HepG2 (cell line): ENCODE data around the gene ALDOA. TPM values are rescaled to one million over a fixed set of nuclear protein-coding genes. Genes with fewer than 3 reads are reported as not detected.

ENCODE experiments used
- CBX5 ChIP-seq: sonication (generic); formaldehyde crosslinking; IDR thresholded peaks from 2 replicates; pipeline ENCODE4 v1.4.0; 2020; ENCODE audit warnings: missing genetic modification reagents, borderline replicate concordance
- ESRRA ChIP-seq: sonication (generic); formaldehyde crosslinking; IDR thresholded peaks from 2 replicates; pipeline ENCODE4 v1.5.1; 2020; ENCODE audit warnings: mild to moderate bottlenecking, low read depth, missing genetic modification reagents
- JUNB ChIP-seq: sonication (generic); formaldehyde crosslinking; IDR thresholded peaks from 2 replicates; pipeline ENCODE4 v1.8.0; 2022; ENCODE audit warnings: missing genetic modification reagents, mild to moderate bottlenecking, borderline replicate concordance
- KDM1A ChIP-seq: IDR thresholded peaks from 2 replicates; pipeline ENCODE4 v1.6.1; 2016; ENCODE audit warnings: missing compliant biosample characterization
- MAF1 ChIP-seq: sonication (generic); formaldehyde crosslinking; IDR thresholded peaks from 2 replicates; pipeline ENCODE4 v1.5.0; 2020; ENCODE audit warnings: missing genetic modification reagents, borderline replicate concordance
- MTA1 ChIP-seq: sonication (generic); formaldehyde crosslinking; IDR thresholded peaks from 2 replicates; pipeline ENCODE4 v1.4.0; 2020; ENCODE audit warnings: missing genetic modification reagents, mild to moderate bottlenecking, borderline replicate concordance
- MYNN ChIP-seq: sonication (generic); formaldehyde crosslinking; IDR thresholded peaks from 2 replicates; pipeline ENCODE4 v1.4.0; 2020; ENCODE audit warnings: mild to moderate bottlenecking, low read depth, missing genetic modification reagents
- NRL ChIP-seq: sonication (generic); formaldehyde crosslinking; IDR thresholded peaks from 2 replicates; pipeline ENCODE4 v1.5.0; 2020; ENCODE audit warnings: missing genetic modification reagents, mild to moderate bottlenecking, moderate library complexity, borderline replicate concordance
- PHF8 ChIP-seq: sonication (generic); formaldehyde crosslinking; IDR thresholded peaks from 2 replicates; pipeline ENCODE4 v1.5.0; 2020; ENCODE audit warnings: missing genetic modification reagents
- POLR2G ChIP-seq: fragments of 200-400 bp; formaldehyde crosslinking; IDR thresholded peaks from 2 replicates; pipeline ENCODE4 v1.6.1; 2018; ENCODE audit warnings: mild to moderate bottlenecking, low read depth, low read length, moderate library complexity
- RBM39 ChIP-seq: fragments of 200-400 bp; formaldehyde crosslinking; IDR thresholded peaks from one replicate; pipeline ENCODE4 v1.6.1; 2018; ENCODE audit warnings: antibody characterized with exemption, mild to moderate bottlenecking, low read depth, low read length; ENCODE audit not compliant: poor library complexity, severe bottlenecking
- SALL2 ChIP-seq: sonication (generic); formaldehyde crosslinking; IDR thresholded peaks from 2 replicates; pipeline ENCODE4 v1.8.1; 2023; ENCODE audit warnings: mild to moderate bottlenecking, missing genetic modification reagents, inconsistent platforms
- ZFP1 ChIP-seq: IDR thresholded peaks from 2 replicates; pipeline ENCODE4 v1.6.1; 2016
- ZKSCAN1 ChIP-seq: fragments of 150-350 bp; IDR thresholded peaks from 2 replicates; pipeline ENCODE4 v1.6.1; 2014; ENCODE audit warnings: low read length
- ZNF17 ChIP-seq: sonication (generic); formaldehyde crosslinking; IDR thresholded peaks from 2 replicates; pipeline ENCODE4 v1.5.0; 2020; ENCODE audit warnings: mild to moderate bottlenecking, missing genetic modification reagents
- ZNF256 ChIP-seq: sonication (generic); formaldehyde crosslinking; conservative IDR thresholded peaks from 2 replicates; pipeline ENCODE4 v1.4.0; 2020; ENCODE audit warnings: missing genetic modification reagents
- ZNF367 ChIP-seq: sonication (generic); formaldehyde crosslinking; IDR thresholded peaks from 2 replicates; pipeline ENCODE4 v1.4.0; 2020; ENCODE audit warnings: missing genetic modification reagents, borderline replicate concordance
- ZNF577 ChIP-seq: sonication (generic); formaldehyde crosslinking; IDR thresholded peaks from 2 replicates; pipeline ENCODE4 v1.4.0; 2020; ENCODE audit warnings: mild to moderate bottlenecking, low read depth, missing genetic modification reagents, borderline replicate concordance
- ZNF614 ChIP-seq: IDR thresholded peaks from 2 replicates; pipeline ENCODE4 v1.6.1; 2018; ENCODE audit warnings: missing biosample characterization, missing genetic modification reagents, inconsistent platforms, borderline replicate concordance
- ZSCAN21 ChIP-seq: sonication (generic); formaldehyde crosslinking; IDR thresholded peaks from 2 replicates; pipeline ENCODE4 v1.8.0; 2022; ENCODE audit warnings: mild to moderate bottlenecking, missing genetic modification reagents, moderate library complexity, borderline replicate concordance
- polyA plus RNA-seq, 8 experiments: library from polyadenylated mRNA; depleted of rRNA in 3 of 8; stranded (reverse) in 7 of 8; unstranded in 1 of 8; fragments of >200 nt; fragmentation: Illumina TruSeq in 4 of 8; extraction: Trizol in 4 of 8; gene quantifications; 2 replicates each; pipeline versions ENCODE4 v1.2.1 to v1.2.3, GENCODE V29; 2011 to 2016; ENCODE audit warnings: low read depth in 4 of 8, missing spikeins in 1 of 8, mixed read lengths in 1 of 8; ENCODE audit not compliant: insufficient read depth in 1 of 8
- total RNA-seq, 5 experiments: library from RNA; depleted of rRNA; stranded (reverse); fragments of >200 nt; fragmentation: Illumina TruSeq; extraction: Trizol; gene quantifications; 2 replicates each; pipeline ENCODE4 v1.2.3, GENCODE V29; 2016; ENCODE audit warnings: low read depth in 1 of 5
- TF ChIP-seq, protein P1 (sequence below): sonication (generic); formaldehyde crosslinking; IDR thresholded peaks from 2 replicates; pipeline ENCODE4 v1.5.0; 2020; ENCODE audit warnings: missing genetic modification reagents, mild to moderate bottlenecking, borderline replicate concordance
- TF ChIP-seq, protein P2 (sequence below): IDR thresholded peaks from 2 replicates; pipeline ENCODE4 v1.6.1; 2016
- TF ChIP-seq, protein P3 (sequence below): sonication (generic); formaldehyde crosslinking; IDR thresholded peaks from 2 replicates; pipeline ENCODE4 v1.5.1; 2020; ENCODE audit warnings: mild to moderate bottlenecking, missing genetic modification reagents, moderate library complexity
- TF ChIP-seq, protein P4 (sequence below): sonication (generic); formaldehyde crosslinking; IDR thresholded peaks from 2 replicates; pipeline ENCODE4 v1.9.0; 2021; ENCODE audit warnings: missing genetic modification reagents, borderline replicate concordance

ALDOA gene
- total and polyA plus RNA-seq, 2 of the 13 experiments (the other 11 are each of a cell fraction or from before 2014, with no cell fraction given), result 925 to 1,884 TPM

DNA sequence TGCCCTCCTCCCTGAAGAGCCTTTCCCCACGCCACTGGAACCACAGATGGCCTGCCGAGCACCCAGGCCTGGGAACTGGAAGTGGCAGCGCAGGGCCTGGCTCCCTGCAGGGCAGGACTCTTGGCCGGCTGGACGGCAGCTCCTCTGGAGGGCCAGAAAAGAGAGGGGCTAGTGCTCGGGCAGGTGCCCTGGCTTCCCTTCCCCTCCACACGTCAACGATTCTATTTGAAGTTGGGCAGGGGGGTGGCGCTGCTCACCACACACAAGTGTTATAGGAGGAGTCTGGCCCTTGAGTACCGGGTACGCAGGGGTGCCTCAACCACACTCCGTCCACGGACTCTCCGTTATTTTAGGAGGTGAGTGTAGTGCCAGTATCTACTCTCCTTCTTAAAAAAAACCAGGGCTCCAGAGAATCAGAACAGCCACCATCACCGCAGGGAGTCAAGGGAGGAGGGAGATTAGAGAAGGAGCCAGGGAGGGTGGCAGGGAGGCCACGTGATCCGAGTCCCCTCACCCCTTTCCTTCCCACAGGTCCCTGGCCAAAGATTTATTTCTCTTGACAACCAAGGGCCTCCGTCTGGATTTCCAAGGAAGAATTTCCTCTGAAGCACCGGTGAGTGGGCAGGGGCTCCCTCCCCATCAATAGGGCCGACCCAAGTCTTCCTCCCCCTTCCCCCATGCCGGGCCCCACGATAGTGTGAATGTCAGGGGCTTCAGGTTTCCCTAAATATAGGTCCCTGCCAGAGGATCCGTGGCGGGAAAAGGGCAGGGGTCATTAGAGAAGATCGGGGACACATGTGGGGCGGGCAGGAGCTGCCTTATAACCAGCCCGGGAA lies 1.4 kb upstream of the ALDOA start (continued):
- TF ChIP-seq ZNF256 (CRISPR knock-in tag) (no peak), ZNF17 (no peak), KDM1A (CRISPR knock-in tag) (no peak), MTA1 (peak; percentile 78; the same call in 1 of the 2 replicates), ZSCAN21 (peak; percentile 81), NRL (CRISPR knock-in tag) (no peak), JUNB (no peak), CBX5 (CRISPR knock-in tag) (peak; percentile 47; the same call in 1 of the 2 replicates), POLR2G (peak; percentile 97), SALL2 (CRISPR knock-in tag) (no peak), ZFP1 (CRISPR knock-in tag) (peak; percentile 47; the same call in 1 of the 2 replicates), MAF1 (no peak), ZKSCAN1 (no peak), ZNF614 (peak; percentile 85; the same call in 1 of the 2 replicates), ZNF367 (CRISPR knock-in tag) (no peak), PHF8 (CRISPR knock-in tag) (peak; percentile 67), MYNN (CRISPR knock-in tag) (0 out of 2 replicates have a peak, but pooled peaks have one; percentile 73), ZNF577 (no peak), ESRRA (no peak), RBM39 (peak; percentile 73)
- TF ChIP-seq, protein P1, sequence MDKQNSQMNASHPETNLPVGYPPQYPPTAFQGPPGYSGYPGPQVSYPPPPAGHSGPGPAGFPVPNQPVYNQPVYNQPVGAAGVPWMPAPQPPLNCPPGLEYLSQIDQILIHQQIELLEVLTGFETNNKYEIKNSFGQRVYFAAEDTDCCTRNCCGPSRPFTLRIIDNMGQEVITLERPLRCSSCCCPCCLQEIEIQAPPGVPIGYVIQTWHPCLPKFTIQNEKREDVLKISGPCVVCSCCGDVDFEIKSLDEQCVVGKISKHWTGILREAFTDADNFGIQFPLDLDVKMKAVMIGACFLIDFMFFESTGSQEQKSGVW (CRISPR knock-in tag), result no peak
- TF ChIP-seq, protein P2, sequence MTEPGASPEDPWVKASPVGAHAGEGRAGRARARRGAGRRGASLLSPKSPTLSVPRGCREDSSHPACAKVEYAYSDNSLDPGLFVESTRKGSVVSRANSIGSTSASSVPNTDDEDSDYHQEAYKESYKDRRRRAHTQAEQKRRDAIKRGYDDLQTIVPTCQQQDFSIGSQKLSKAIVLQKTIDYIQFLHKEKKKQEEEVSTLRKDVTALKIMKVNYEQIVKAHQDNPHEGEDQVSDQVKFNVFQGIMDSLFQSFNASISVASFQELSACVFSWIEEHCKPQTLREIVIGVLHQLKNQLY (CRISPR knock-in tag), result peak; percentile 7; the same call in 1 of the 2 replicates
- TF ChIP-seq, protein P3, sequence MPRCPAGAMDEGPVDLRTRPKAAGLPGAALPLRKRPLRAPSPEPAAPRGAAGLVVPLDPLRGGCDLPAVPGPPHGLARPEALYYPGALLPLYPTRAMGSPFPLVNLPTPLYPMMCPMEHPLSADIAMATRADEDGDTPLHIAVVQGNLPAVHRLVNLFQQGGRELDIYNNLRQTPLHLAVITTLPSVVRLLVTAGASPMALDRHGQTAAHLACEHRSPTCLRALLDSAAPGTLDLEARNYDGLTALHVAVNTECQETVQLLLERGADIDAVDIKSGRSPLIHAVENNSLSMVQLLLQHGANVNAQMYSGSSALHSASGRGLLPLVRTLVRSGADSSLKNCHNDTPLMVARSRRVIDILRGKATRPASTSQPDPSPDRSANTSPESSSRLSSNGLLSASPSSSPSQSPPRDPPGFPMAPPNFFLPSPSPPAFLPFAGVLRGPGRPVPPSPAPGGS, result no peak; the same call in none of the 2 replicates
- TF ChIP-seq, protein P4, sequence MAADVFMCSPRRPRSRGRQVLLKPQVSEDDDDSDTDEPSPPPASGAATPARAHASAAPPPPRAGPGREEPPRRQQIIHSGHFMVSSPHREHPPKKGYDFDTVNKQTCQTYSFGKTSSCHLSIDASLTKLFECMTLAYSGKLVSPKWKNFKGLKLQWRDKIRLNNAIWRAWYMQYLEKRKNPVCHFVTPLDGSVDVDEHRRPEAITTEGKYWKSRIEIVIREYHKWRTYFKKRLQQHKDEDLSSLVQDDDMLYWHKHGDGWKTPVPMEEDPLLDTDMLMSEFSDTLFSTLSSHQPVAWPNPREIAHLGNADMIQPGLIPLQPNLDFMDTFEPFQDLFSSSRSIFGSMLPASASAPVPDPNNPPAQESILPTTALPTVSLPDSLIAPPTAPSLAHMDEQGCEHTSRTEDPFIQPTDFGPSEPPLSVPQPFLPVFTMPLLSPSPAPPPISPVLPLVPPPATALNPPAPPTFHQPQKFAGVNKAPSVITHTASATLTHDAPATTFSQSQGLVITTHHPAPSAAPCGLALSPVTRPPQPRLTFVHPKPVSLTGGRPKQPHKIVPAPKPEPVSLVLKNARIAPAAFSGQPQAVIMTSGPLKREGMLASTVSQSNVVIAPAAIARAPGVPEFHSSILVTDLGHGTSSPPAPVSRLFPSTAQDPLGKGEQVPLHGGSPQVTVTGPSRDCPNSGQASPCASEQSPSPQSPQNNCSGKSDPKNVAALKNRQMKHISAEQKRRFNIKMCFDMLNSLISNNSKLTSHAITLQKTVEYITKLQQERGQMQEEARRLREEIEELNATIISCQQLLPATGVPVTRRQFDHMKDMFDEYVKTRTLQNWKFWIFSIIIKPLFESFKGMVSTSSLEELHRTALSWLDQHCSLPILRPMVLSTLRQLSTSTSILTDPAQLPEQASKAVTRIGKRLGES (CRISPR knock-in tag), result no peak
